Activated T-cell treated with anti-CD3 and anti-CD28 coated beads for 24 hours (primary cell): ENCODE measurements around the gene LINGO1.

ENCODE experiments used
- DNase-seq: peaks from one replicate; pipeline ENCODE4 v3.0.0-alpha.2; 2020; ENCODE audit warnings: low read depth

LINGO1 gene

GRCh38 chr15:77656294-77656693, 23.6 kb upstream of the LINGO1 start:
- DNase-seq: no peak

GRCh38 chr15:77654975-77655374, 22.3 kb upstream of the LINGO1 start:
- DNase-seq: no peak

- no peak for DNase-seq
Observed at GRCh38 chr15:77653832-77654480, 21.2 kb upstream of the LINGO1 start.

DNA sequence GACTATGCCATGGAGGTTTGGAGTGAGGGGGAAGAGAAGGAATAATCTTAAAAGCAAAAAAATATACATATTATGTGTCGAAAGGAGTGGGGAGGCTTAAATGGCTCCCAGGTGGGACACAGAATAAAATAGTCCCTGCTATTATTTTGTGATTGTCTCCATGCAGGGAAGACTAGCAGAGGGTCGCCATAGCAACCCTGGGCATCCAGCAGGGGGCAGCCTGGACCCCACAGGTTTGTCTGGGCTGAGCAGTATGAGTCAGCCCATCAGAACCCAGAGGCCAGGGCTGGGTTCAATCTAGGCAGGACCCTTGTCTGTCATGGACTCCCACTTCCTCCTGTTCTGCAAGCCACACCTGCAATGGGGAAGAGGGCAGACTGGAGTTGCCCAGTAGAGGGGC, 17.6 kb upstream of the LINGO1 start:
- no peak for DNase-seq

DNA sequence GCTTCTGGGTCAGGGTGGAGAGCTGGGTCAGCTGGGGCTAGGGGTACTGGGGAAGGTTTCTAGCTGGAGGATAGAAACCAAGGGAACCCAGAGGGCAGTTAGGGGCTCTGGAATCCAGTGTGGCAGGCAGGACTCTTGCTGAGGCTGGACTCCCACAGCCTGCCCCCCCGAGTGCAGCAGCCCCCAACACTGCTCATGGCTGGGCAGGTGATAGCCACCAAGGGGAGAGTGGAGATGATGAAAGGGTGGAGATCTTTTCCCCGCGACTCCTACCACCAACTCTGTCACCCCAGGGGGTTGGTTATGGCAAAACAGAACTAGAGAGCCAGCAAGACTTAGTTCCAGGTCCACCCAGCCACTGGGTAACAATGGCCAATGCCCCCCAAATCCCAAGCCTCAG, 16.9 kb upstream of the LINGO1 start:
- DNase-seq: no peak

DNA sequence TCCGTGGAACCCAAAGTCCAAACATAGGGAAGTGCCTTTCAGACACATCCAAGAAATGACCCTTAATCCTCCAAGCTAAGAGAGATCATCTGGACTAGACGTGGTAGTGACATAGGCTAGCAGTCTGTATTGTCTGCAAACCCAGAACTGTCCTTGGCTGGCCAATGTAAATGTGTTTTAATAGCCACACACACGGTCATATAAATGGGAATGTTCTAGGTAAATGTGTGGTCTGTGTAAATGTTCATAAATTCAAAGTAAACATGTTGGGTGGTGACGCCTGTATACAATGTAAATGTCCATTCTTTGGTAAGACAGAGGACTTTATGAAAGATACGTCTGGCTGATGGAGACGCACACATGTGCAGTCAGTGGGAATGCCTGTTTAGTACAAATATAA, 16.3 kb upstream of the LINGO1 start:
- no peak for DNase-seq

DNA sequence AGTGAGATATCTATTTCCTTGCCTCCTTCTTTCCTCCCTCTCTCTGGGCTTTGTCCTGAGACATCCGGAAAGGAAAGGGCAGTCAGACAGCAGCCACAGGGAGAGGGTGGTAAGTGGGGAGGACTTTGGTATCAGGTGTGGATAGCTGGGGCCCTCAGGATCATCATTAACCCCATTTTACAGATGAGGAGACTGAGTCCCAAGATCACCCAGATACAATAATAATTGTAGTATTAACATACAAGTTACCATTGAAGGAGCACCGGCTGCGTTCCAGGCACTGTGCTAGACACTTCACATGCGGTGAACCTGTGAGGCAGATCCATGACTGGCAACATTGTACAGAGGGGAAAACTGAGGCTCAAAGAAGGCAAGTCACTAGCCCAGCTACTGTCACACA, 15.2 kb upstream of the LINGO1 start:
- no peak for DNase-seq

DNA sequence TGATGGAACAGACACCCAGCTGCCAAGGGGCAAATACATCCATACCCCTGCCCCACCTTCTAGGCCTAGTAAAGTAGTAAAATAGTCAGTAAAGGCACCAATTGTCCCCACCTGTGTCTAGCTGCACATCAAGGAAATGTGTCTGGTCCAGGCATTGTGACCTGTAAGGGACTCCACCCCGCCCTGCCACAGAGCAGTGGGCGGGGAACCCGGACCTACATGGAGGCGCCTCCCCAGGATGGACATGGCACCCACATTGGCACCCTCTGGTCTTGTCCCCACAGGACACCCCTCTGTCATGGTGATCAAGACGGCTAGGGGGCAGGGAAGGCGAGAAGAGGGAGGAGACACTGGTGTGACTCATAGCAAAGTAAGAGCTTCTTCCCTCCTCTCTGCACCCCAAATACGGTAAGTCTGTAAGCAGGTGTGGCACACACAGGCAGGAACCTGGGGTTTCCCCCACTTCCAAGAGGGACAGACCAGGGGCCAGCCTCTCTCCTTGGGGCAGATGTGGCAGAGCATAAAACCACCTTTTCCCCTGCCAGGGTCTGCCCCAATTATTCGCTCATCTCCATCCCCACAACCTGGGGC, 13.5 kb upstream of the LINGO1 start:
- DNase-seq: no peak

GRCh38 chr15:77645602-77646001, 12.9 kb upstream of the LINGO1 start:
- no peak for DNase-seq

- DNase-seq: no peak
Observed at GRCh38 chr15:77644543-77645247, 12.0 kb upstream of the LINGO1 start.

DNA sequence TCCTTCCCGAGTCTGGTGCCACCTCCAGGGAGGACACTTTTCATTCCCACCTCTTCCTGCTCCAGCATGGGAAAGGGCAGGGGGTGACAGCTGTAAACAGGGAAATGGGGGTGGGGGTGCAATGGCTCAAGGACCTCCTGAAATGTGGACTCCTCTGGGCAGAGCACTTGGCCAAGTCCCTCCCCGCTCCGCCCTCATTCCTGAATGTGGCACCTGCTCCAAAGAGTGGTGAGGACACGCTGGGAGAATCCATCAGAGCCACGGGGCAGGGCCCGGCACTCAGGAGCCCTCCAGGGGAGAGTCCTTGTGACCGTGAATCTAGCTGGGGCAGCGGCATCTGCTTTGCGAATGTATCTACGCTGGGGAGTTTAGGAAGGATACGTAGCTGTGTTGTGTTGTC, 11.1 kb upstream of the LINGO1 start:
- DNase-seq: no peak

DNA sequence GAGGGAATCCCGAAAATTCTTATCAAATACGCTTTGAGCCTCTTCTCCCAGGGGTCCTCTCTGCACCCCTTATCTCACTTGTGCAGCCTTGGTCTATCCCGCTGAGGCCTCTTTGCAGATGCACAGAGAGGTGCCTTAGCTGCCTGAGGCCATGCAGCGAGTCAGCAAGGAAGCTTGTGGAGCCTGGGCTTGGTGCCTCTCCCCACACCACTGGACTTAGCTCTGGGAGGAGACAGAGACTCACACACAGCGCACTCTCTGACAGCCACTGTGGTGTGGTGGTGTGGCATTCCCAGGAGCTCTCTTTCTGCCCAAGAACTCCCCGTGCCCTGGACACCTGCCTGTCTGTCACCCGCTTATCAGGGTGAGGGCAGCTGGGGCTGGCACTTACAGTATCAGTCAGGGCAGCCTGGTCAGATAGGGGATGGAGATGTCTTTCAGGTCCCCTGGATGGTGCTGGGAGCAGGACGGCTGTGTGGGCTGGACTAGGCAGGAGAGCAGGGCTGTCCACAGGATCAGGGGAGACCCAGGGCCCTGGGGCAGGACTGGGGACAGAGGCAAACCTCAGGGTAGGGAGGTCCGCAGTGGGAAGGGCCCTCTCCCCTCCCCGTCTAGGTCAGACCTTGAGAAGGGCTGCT, 10.2 kb upstream of the LINGO1 start:
- DNase-seq: no peak

DNA sequence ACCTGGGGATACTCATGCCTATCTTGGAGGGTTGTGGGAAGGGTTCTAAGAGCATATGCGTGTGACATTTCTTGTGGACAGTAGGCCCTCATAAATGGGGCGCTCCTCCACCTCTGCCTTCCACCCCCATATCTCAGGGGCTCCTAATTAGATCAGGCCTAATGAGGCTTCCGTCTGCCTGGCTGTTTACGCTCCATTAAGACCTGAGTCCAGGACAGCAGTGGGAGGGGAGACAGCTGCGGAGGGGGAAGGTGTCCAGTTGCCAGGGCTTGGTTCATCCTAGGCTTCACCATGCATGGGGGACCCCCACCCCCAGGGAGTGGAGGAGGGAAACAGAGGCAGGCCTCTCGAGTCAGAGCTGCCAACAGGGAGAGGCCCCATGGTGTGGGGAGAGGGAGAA, 9.3 kb upstream of the LINGO1 start:
- DNase-seq: no peak

GRCh38 chr15:77640615-77641014, 7.9 kb upstream of the LINGO1 start:
- DNase-seq: no peak

- DNase-seq: no peak
Observed at GRCh38 chr15:77639431-77639830, 6.7 kb upstream of the LINGO1 start.

DNA sequence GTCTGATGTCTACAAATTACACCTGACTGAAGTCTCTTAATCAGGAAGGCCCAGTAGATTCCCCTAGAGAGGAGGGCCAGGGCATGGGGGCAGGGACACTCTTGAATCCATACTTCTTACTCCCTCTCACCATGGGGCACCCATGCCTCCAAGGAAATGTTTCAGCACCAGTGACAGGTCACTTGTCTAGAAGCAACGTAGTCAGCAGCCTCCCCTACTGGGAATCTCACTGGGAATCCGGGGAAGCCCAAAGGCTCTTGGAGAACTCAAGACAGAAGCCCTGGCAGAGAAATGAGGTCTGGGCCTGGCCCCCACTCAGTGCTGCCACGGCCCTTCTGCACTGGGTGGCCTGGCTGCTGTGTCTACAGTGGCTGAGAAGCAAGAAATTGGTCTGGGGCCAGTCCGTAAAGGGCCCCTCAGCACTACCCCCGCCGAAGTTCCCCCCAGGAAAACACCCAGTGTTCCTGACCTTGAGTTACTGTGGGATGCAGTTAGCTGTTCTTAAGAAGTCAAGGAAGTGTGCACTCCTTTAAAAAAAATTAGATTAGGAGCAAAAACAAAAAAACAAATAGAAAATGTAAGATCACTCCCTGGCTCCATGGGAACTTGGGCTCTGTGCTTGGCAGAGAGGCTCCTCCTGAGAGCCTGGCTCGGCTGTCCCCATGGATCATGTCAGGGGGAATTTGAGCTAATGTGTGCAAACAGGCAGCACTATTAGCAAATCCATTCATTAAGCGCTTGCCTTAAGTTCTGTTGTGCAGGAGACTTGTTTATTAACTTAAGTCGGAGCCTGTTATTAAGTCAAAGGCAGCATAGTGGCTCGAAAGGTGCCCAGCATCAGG, 5.4 kb upstream of the LINGO1 start:
- DNase-seq: no peak

DNA sequence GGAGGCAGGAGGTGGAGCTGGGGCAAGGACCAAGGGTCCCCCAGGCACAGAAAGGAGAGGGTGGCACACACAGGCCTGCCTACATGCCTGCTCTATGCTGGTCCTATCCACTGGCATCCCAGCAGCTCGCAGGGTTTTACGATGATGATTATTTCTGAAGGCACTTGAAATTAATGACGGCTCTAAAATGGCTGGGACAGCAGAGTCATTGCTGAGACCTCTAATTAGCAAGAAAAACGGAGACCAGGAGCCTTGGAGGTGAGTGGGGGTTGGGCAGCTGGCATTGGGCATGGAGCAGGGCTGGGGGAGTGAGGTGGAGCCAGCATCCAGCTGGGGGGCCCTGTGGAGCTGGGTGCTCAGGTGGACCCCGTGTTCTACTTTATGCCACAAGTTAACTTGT, 3.5 kb upstream of the LINGO1 start:
- DNase-seq: no peak

DNA sequence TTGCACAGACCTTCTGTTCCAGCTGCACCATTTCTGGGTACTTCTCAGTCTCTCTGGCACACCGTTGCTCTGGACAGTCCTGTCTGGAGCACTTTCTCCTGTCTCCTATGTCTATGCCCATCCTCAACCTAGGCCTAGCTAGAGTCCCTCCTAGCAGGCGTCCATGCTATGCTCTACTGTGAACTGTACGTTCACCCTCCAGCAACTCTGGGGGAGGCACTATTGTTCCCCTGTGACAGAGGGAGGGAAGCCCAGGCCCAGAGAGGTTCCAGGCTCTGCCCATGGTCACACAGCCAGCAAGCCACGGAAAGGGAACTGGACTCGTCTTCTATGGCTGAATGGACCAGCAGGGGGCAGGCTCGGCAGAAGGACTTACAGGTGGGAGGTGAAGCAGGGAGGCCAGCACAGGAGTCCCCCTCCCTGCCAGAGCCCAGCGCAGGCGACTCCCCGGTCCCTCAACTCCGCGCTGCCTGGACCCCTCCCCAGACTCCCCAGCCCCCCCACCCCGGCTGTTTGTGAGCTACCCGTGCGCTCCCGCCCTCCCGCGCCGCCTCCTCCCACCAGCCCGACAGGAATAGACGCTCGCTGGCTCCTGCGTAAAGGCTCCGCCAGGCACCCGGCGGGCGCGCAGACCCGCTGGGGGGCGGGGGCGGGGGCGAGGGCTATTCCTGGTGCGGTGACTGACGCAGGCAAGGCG, 1.7 kb upstream of the LINGO1 start:
- DNase-seq: peak; percentile 38

- no peak for DNase-seq
Observed at GRCh38 chr15:77633913-77634265, 1.2 kb upstream of the LINGO1 start.

- DNase-seq: peak; percentile 43
Observed at GRCh38 chr15:77633134-77633912, 611 bp upstream of the LINGO1 start.
